NT2/D1 (cell line): ENCODE results near the gene GALNT9.

Source experiments
- DNase-seq: peaks from one replicate; pipeline ENCODE4 v3.0.0-alpha.2; 2011; ENCODE audit warnings: low read depth, low spot score
- H3K27me3 ChIP-seq: 2 replicates; pipeline ENCODE4 v1.6.0; 2011; ENCODE audit warnings: mild to moderate bottlenecking; ENCODE audit not compliant: insufficient read length, insufficient read depth
- H3K36me3 ChIP-seq: 2 replicates; pipeline ENCODE4 v1.6.1; 2011; ENCODE audit warnings: mild to moderate bottlenecking, low read length, mixed read lengths; ENCODE audit not compliant: insufficient read depth, insufficient read length
- H3K4me1 ChIP-seq: 2 replicates; pipeline ENCODE4 v1.5.1; 2011; ENCODE audit not compliant: insufficient read depth, insufficient read length
- H3K4me3 ChIP-seq: 2 replicates; pipeline ENCODE4 v1.5.1; 2011; ENCODE audit warnings: low read depth; ENCODE audit not compliant: insufficient read length
- H3K9ac ChIP-seq: 2 replicates; pipeline ENCODE4 v1.6.0; 2011; ENCODE audit warnings: low read depth; ENCODE audit not compliant: insufficient read length
- H3K9me3 ChIP-seq: 2 replicates; pipeline ENCODE4 v1.5.1; 2011; ENCODE audit warnings: mild to moderate bottlenecking, low read length; ENCODE audit not compliant: insufficient read depth
- SUZ12 ChIP-seq: IDR thresholded peaks from 2 replicates; pipeline ENCODE4 v1.6.1; 2011; ENCODE audit not compliant: insufficient read length, insufficient read depth; ENCODE audit errors: extremely low read depth
- YY1 ChIP-seq: IDR thresholded peaks from 2 replicates; pipeline ENCODE4 v1.6.1; 2011; ENCODE audit not compliant: insufficient read length, insufficient read depth
- ZNF274 ChIP-seq: IDR thresholded peaks from 2 replicates; pipeline ENCODE4 v1.6.1; 2011; ENCODE audit warnings: mild to moderate bottlenecking, low read depth, low read length

The GALNT9 gene

GRCh38 chr12:132161036-132161781 lies 168.2 kb downstream of the GALNT9 start:
- peaks cover 13% of the 10 kb centered on the region for H3K4me1 ChIP-seq
- H3K9ac ChIP-seq: no peak overlapping the region

DNA sequence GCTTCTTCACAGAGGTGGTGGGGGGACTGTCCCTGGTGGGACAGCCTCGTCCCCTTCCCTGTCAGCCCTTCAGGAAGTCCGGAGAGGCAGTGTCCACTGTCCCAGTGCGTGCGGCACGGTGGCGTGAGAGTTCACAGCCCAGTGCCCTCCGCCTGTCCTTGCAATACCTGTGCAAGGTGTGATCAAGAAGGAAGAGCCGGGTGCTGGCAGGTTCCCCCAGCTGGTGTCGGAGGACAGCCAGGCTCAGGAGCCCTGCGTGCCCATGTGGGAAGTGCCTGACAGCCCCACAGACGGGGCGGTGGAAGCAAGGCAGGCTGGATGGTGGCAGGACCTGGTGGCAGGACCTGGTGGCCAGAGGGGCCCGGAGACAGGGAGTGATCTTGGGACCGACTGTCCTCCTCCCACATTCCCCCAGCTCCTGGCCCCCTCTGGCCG lies 168.8 kb downstream of the GALNT9 start:
- peaks cover 33% of the 10 kb centered on the region for H3K36me3 ChIP-seq
- peaks cover 24% of the 10 kb centered on the region for H3K9me3 ChIP-seq
- no peak for DNase-seq
- TF ChIP-seq SUZ12 (no peak), ZNF274 (no peak), YY1 (no peak)
- no peak overlapping the region for H3K9ac ChIP-seq
- peaks cover 13% of the 10 kb centered on the region for H3K4me1 ChIP-seq
- no peaks in the 10 kb centered on the region for H3K27me3 ChIP-seq
- H3K4me3 ChIP-seq: no peak overlapping the region

More at GRCh38 chr12:132161036-132161781, 168.2 kb downstream of the GALNT9 start:
- DNase-seq: no peak
- Histone ChIP-seq H3K9me3 (peaks cover 18% of the 10 kb centered on the region), H3K27me3 (no peaks in the 10 kb centered on the region), H3K4me3 (no peak overlapping the region), H3K36me3 (peaks cover 27% of the 10 kb centered on the region)
- TF ChIP-seq YY1: no peak
- no peak for TF ChIP-seq ZNF274
- TF ChIP-seq SUZ12: no peak

- Histone ChIP-seq H3K9me3 (peaks cover 24% of the 10 kb centered on the region), H3K36me3 (peaks cover 37% of the 10 kb centered on the region), H3K9ac (no peak overlapping the region), H3K4me1 (peaks cover 13% of the 10 kb centered on the region), H3K4me3 (no peak overlapping the region), H3K27me3 (no peaks in the 10 kb centered on the region)
- DNase-seq: no peak
- TF ChIP-seq ZNF274: no peak
- TF ChIP-seq SUZ12: no peak
- TF ChIP-seq YY1: no peak
These were observed 169.4 kb downstream of the GALNT9 start for GRCh38 chr12:132160016-132160415.

GRCh38 chr12:132159555-132160003 lies 169.8 kb downstream of the GALNT9 start:
- DNase-seq: no peak
- no peak for TF ChIP-seq SUZ12

DNA sequence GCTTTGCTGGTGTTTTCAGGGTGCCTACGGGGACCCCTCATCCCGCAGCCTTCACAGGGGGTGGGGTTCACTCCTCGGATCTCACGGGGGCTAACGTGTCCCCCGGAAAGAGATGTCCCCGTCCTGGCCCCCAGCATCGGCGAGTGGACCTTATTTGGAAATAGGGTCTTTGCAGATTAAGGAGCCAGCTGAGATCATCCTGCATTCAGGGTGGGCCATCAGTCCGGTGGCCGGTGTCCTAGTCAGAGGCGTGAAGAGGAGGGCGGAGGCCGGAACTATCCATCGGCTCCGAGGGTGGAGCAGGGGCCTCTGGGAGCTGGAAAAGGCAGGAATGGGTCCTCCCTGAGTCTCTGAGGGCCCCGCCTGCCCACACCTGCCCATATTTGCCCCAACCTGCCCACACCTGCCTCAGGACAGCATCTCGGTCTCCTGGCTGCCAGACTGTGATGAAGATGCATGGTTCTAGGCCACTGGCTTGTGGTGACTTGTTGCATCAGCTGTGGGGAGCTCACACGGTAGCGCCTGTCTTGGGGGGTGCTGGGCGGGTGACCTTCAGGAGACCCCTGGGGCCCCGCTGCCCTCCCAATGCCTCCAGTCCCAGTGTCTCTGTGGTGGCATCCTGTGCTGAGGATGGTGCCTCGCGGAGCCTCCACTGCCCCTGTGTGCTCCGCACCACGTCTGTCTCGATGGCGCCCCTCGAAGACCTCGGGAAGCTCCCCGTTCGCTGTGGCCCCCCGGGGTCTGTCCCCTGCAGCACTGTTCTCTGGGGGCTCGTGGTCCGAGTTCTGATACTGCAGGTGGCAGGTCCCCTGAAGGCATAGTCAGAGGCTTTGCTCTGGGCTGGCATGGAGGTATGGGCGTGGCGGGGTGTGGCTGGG lies 170.5 kb downstream of the GALNT9 start:
- Histone ChIP-seq H3K9me3 (peaks cover 24% of the 10 kb centered on the region), H3K36me3 (peaks cover 37% of the 10 kb centered on the region), H3K4me3 (no peak overlapping the region), H3K27me3 (no peaks in the 10 kb centered on the region), H3K9ac (no peak overlapping the region), H3K4me1 (peaks cover 17% of the 10 kb centered on the region)
- no peak for TF ChIP-seq ZNF274
- TF ChIP-seq SUZ12: no peak
- no peak for DNase-seq

More at GRCh38 chr12:132159555-132160003, 169.8 kb downstream of the GALNT9 start:
- Histone ChIP-seq H3K36me3 (peaks cover 37% of the 10 kb centered on the region), H3K9ac (no peak overlapping the region), H3K9me3 (peaks cover 24% of the 10 kb centered on the region), H3K4me1 (peaks cover 13% of the 10 kb centered on the region), H3K4me3 (no peak overlapping the region), H3K27me3 (no peaks in the 10 kb centered on the region)

DNA sequence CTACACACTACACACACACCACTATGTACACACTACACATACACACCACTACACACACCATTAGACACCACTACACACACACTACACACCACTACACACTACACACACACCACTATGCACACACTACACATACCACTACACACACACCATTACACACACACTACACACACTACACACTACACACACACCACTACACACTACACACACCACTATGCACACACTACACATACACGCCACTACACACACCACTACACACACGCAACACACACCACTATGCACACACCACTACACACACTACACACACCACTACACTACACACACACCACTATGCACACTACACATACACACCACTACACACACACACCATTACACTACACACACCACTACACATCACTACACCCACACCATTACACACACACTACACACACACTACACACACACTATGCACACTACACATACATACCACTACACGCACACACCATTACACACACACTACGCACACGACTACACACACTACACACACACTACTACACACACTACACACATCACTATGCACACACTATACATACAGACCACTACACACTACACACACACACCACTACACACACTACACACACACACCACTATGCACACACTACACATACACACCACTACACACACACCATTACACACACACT lies 171.5 kb downstream of the GALNT9 start:
- Histone ChIP-seq H3K36me3 (peaks cover 37% of the 10 kb centered on the region), H3K9me3 (peaks cover 24% of the 10 kb centered on the region), H3K4me3 (no peak overlapping the region), H3K27me3 (no peaks in the 10 kb centered on the region), H3K9ac (no peak overlapping the region), H3K4me1 (peaks cover 14% of the 10 kb centered on the region)
- no peak for TF ChIP-seq YY1
- TF ChIP-seq ZNF274: no peak
- no peak for TF ChIP-seq SUZ12
- no peak for DNase-seq
